NOMO-1 (cell line): ENCODE data around the gene ZSWIM1.
A peak's percentile ranks its signal among the peaks of the same experiment; 100 is the strongest.
"Not testable (repeated sequence)": the region's sequence is repeated elsewhere in the genome, so short reads cannot be mapped to it uniquely, and the experiment has no call there.

ENCODE experiments used
- DNase-seq, 2 experiments: peaks; one replicate each; lab custom pipeline; 2025; ENCODE audit not compliant: unreplicated experiment in 2 of 2; lab: John Stamatoyannopoulos, UW

Gene ZSWIM1

GRCh38 chr20:45924391-45925261, 43.6 kb downstream of the ZSWIM1 start:
- DNase-seq = no peak

GRCh38 chr20:45925821-45926506, 44.9 kb downstream of the ZSWIM1 start:
- DNase-seq = no peak

GRCh38 chr20:45926731-45927070, 45.7 kb downstream of the ZSWIM1 start:
- no peak for DNase-seq

- DNase-seq = no peak
These were observed 46.2 kb downstream of the ZSWIM1 start for GRCh38 chr20:45927071-45927878.

DNA sequence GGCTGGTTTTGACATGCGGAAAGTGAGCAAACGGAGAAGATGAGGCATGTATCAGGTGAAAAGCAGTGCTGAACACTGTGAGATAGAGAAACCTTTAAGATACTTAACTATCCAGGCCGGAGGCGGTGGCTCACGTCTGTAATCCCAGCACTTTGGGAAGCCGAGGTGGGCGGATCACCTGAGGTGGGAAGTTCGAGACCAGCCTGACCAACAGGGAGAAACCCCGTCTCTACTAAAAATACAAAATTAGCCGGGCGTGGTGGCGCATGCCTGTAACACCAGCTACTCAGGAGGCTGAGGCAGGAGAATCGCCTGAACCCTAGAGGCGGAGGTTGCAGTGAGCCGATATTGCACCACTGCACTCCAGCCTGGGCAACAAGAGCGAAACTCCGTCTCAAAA, 50.7 kb downstream of the ZSWIM1 start:
- not testable (repeated sequence) for DNase-seq

DNA sequence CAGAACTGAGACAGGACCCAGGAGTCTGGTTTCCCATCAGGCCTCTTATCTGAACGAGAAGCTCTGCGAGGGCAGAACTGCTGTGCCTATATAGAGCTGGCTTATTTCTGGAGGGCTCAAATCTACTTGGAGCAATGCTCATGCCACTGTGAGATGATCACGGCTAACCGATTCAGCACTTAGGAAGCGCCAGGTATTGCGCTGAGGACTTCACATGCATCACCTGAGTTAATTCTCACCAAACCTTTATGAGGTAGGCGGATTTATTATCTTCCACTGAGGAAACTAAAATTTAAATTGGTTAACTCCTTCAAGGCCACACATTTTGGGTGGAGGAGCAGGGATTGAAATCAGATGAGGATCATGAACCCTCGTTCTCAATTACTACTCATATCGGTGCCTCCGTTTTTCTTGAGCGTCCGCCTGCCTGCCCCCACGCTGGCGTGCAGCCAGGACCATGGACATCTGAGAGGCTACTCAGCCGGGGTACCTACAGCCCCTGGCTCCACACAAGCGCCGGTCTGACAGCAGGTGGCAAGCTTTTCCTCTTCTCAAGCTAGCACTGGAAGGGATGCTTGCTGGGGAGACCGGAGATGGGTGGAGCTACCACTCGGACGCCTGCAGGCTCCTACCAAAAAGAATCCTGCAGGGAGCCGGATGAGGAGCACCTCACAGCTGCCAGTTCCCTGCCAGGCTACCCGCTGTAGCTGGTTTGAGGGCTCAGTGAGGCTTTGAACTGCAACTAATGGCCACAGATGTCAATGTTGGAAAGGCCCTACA, 52.4 kb downstream of the ZSWIM1 start:
- DNase-seq = peak; percentile 48 to 54

GRCh38 chr20:45934046-45934585, 53.1 kb downstream of the ZSWIM1 start:
- DNase-seq = no peak
